Small intestine (tissue), 7 donors: ENCODE measurements around the gene TFB1M. TPM values are rescaled to one million over a fixed set of nuclear protein-coding genes. Genes with fewer than 3 reads are reported as not detected.

Source experiments
- DNase-seq, 2 donors: peaks; one replicate each; pipeline versions ENCODE4 v3.0.0 to v3.0.0-alpha.2; 2013
- FAIRE-seq: peaks from 2 replicates; lab custom pipeline; 2012; peaks lifted over from hg19 to GRCh38; lab: Jason Lieb, UNC
- H3K27ac ChIP-seq, 3 donors: one replicate each; pipeline ENCODE4 v1.5.1; 2013; ENCODE audit warnings: low read length in 2 of 3, mild to moderate bottlenecking in 2 of 3, control low read depth in 1 of 3, inconsistent platforms in 1 of 3, low read depth in 1 of 3, moderate library complexity in 1 of 3
- H3K27me3 ChIP-seq, 3 donors: one replicate each; pipeline ENCODE4 v1.6.1; 2013; ENCODE audit warnings: low read length in 3 of 3, inconsistent platforms in 1 of 3; ENCODE audit not compliant: control insufficient read depth in 3 of 3, insufficient read depth in 3 of 3
- H3K36me3 ChIP-seq, 3 donors: one replicate each; pipeline ENCODE4 v1.6.1; 2013; ENCODE audit warnings: low read length in 3 of 3, inconsistent platforms in 1 of 3, low read depth in 1 of 3, mild to moderate bottlenecking in 1 of 3, moderate library complexity in 1 of 3; ENCODE audit not compliant: control insufficient read depth in 3 of 3, insufficient read depth in 2 of 3
- H3K4me1 ChIP-seq, 3 donors: one replicate each; pipeline ENCODE4 v1.6.1; 2013; ENCODE audit warnings: low read length in 2 of 3, inconsistent platforms in 1 of 3, low read depth in 1 of 3, mild to moderate bottlenecking in 1 of 3, moderate library complexity in 1 of 3; ENCODE audit not compliant: control insufficient read depth in 3 of 3, insufficient read depth in 2 of 3
- H3K4me3 ChIP-seq, 3 donors: one replicate each; pipeline ENCODE4 v1.5.1; 2013; ENCODE audit warnings: low read length in 3 of 3, control low read depth in 1 of 3, inconsistent platforms in 1 of 3, low read depth in 1 of 3, mild to moderate bottlenecking in 1 of 3, moderate library complexity in 1 of 3
- H3K9me3 ChIP-seq, 2 donors: one replicate each; pipeline ENCODE4 v1.6.1; 2013; ENCODE audit warnings: low read depth in 1 of 2, low read length in 1 of 2; ENCODE audit not compliant: control insufficient read depth in 2 of 2, insufficient read depth in 1 of 2
- WGBS, 3 donors: extraction: QIAGEN DNeasy Blood & Tissue Kit; methylation state at CpG; one replicate each; pipeline ENCODE4 v1.1.7; 2013; 5-methylcytosine and 5-hydroxymethylcytosine counted together
- polyA plus RNA-seq, 4 donors: library from polyadenylated mRNA; stranded (reverse) in 3 of 4; unstranded in 1 of 4; fragments of 200-250 nt in 3 of 4; fragments of 120-200 nt in 1 of 4; gene quantifications; one replicate each; pipeline versions ENCODE4 v1.2.1 to v1.2.3, GENCODE V29; 2013
- donor health status: healthy with polysubstance abuse.
- donor health status: control.
- donor health status: control.
- donor health status: Bipolar disorder and iron deficiency.
- donor health status: healthy.

The TFB1M gene
- polyA plus RNA-seq, 4 donors: 5.4 to 16.5 (median 14.3) TPM

DNA sequence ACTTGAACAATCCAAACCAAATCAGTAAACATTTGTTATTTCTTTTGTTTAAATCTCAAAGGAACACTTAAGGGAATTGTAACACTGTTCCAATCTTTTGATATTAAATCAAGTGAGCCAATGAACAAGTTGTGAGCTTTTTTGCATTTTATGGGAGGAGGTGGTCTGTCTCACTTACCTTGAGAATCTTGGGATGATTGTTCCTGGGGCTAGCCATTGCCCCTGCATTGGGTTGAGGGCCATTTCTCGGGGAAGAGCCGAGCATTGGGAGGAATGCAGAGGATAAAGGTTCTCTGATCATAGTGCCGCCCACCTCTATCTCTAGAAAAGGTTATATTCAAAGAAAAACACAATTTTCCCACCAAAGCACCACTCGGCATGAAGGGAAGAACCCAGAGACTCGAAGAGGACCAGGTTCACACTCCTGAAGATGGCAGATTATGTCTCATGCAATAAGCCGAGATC, 13.8 kb upstream of the TFB1M start:
- DNase-seq: peak in 1 of 2 donors; percentile 8
- H3K4me1 ChIP-seq: peaks cover 0 to 13% (median 0%) of the 10 kb centered on the region in 3 donors
- H3K27ac ChIP-seq: peak overlapping the region in 2 of 3 donors; percentile 46 to 60
- peak; percentile 84 for FAIRE-seq
- no peaks in the 10 kb centered on the region for H3K9me3 ChIP-seq
- 38 to 67% (median 39%) methylated on average over 6 of the region's 6 CpGs for WGBS, 3 donors
- H3K4me3 ChIP-seq: no peak overlapping the region
- no peaks in the 10 kb centered on the region for H3K36me3 ChIP-seq
- no peaks in the 10 kb centered on the region for H3K27me3 ChIP-seq

DNA sequence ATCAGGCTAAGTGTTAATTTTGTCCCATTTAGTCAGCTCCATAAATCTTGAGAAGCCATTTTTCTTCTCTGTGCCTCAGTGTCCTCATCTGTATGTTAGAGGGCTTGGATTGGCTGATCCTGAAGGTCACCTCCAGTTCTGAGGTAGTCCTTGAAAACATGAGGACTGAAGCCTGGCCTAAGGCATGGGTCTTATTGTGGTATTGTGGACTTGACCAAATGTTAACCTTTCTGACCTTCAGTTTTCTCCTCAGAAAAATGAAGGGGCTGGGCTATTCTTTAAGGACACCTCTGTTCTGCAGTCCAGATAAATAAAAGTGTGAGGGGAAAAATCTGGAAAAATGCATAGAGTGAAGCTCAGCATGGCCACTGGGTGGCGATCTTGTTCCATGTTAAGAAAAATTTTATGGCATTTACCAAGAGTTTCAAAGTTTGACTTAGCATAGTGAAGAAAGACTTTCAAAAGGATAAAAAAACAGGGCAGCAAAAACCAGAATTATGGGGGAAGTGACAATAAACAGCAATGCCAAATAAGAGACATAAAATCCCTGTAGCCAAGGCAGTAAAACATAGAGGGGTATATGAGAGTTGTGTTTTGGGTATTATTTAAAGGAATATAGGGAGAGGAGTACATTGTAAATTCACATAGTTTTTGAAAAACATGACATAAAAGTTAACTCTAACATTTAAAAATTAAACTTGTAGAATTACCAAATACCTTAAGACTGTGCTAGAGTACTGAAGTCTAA, 13.2 kb upstream of the TFB1M start:
- 0 to 2% (median 0%) methylated on average over 1 of the region's 1 CpG for WGBS, 3 donors
- no peaks in the 10 kb centered on the region for H3K27me3 ChIP-seq
- no peak overlapping the region for H3K4me3 ChIP-seq
- peak overlapping the region in 1 of 3 donors; percentile 60 for H3K27ac ChIP-seq
- H3K9me3 ChIP-seq: no peaks in the 10 kb centered on the region
- DNase-seq: peak; percentile 67 to 89
- peaks cover 0 to 13% (median 0%) of the 10 kb centered on the region in 3 donors for H3K4me1 ChIP-seq
- no peaks in the 10 kb centered on the region for H3K36me3 ChIP-seq
- FAIRE-seq: peak; percentile 23

DNA sequence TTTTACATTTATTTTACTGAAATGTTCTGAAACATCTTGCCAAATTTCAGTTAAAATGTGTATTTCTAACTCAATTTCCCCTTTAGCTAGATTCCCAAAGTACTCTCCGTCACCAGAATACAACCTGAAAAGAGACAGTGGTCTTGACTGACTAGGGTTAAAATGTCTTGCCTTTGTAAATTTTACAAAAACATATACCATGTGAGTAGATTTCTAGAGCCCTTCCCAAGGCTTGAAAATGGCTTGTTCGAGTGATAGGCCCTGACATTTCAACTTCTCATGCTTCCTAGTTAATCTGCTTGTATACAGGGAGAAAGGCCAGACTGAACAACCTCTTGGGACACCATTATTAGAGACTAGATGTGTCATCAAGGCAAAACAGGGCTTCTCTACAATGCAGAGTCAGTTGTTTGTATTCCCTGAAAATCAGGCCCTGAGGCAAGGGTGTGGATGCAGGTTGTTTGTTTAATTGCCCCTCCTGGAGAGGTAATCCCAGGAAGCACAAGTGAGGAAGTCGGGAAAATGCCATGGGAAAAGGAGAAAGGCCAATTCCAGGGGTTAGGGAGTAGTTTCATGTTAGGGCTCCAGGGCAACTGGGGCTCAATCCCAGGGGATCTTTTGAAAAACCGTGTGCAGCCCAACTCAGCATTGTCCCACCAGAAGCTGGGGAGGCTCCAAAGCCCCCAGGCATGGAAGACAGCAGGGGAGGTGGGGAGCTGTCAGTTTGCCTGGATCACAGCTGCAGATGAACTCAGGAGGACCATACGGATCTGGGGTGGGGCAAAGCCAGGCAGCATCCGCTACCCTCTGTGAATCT, 11.6 kb upstream of the TFB1M start:
- no peak for FAIRE-seq
- H3K27me3 ChIP-seq: no peaks in the 10 kb centered on the region
- no peak for DNase-seq
- H3K27ac ChIP-seq: no peak overlapping the region
- no peaks in the 10 kb centered on the region for H3K36me3 ChIP-seq
- H3K4me1 ChIP-seq: peaks cover 0 to 13% (median 0%) of the 10 kb centered on the region in 3 donors
- WGBS, 3 donors: 74 to 78% (median 76%) methylated on average over 6 of the region's 6 CpGs
- no peak overlapping the region for H3K4me3 ChIP-seq
- H3K9me3 ChIP-seq: no peaks in the 10 kb centered on the region

DNA sequence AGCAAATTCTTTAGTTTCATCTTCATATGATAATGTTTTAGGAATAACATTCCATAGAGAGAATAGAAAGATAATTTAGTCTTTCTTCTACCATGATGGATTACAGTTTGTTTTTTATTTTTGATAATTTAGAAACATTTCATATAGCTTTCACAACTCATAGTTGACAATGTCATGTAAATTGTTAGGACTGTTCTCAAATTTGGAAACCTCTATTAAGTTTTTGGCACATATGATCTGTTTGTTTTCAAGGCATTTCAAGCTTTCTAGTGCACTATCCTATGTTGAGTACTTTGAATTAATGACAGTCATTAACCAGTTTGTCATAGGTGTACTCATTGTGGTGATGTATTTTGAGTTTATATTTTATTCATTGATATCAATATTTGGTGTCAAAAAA, 10.7 kb upstream of the TFB1M start:
- H3K27me3 ChIP-seq: no peaks in the 10 kb centered on the region
- H3K27ac ChIP-seq: no peak overlapping the region
- FAIRE-seq (peak; percentile 30), DNase-seq (no peak)
- no peaks in the 10 kb centered on the region for H3K36me3 ChIP-seq
- H3K4me1 ChIP-seq: peaks cover 0 to 13% (median 0%) of the 10 kb centered on the region in 3 donors
- H3K9me3 ChIP-seq: no peaks in the 10 kb centered on the region
- no peak overlapping the region for H3K4me3 ChIP-seq

DNA sequence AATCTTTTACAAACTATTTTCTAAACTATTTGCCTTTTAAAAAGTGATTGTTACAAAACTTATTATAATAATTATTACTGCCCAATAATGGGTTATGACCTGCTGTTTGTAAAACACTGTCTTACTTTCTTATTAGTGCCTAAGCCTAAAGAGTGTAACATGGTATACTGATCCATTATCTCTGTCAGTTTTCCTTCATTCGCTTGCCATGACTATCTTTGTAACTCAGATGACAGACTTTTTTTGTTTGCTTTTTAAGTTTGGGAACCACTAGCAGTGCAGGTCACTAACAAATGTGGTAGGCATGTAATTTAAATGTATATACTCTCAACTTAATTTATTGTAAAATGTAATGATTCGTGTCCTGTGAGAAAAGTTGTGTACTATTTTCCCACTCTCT, 9.9 kb upstream of the TFB1M start:
- Histone ChIP-seq H3K27me3 (no peaks in the 10 kb centered on the region), H3K4me3 (no peak overlapping the region), H3K4me1 (peaks cover 0 to 12% (median 0%) of the 10 kb centered on the region in 3 donors), H3K27ac (no peak overlapping the region), H3K36me3 (no peaks in the 10 kb centered on the region), H3K9me3 (no peaks in the 10 kb centered on the region)
- FAIRE-seq (no peak), DNase-seq (no peak)
- 93 to 94% (median 94%) methylated on average over 2 of the region's 2 CpGs for WGBS, 3 donors

DNA sequence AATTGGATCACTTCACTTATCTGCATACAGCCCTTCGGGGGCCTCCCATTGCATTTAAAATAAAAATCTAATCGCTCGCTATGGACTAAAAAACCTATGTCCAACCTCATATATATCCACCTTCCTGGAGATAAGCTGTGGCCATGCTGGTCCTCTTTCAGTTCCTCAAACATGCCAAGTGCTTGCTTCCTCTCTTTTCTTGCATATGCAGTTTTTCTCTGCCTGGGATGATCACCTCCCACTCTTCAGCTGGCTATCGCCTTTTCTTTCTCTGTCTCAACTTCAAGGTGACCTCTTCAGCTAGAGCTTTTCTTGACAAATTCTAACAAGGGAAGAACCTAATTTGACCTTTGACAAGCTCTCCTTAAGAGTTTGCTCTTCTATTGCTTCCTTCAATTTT, 5.6 kb upstream of the TFB1M start:
- FAIRE-seq: no peak

DNA sequence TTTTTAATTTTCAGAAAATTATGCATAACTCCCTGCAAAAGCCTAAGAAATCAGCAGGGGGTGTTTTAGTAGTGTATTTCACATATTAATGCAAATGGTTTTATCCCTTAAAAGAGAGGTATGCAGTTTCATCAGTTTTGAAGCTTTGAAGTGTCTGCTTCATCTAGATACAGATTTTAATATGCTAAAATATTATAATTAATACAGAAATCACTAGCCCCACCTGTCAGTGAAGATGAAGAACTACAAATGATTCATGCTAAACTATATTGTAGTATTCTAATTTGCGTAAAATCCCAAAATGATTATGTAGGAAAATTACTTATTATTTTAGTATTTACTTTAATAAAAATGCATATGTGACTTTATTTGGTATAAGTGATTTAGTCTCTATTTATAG, 2.9 kb upstream of the TFB1M start:
- FAIRE-seq: peak; percentile 81
- Histone ChIP-seq H3K27ac (no peak overlapping the region), H3K4me3 (no peak overlapping the region), H3K4me1 (peaks cover 0 to 4% (median 0%) of the 10 kb centered on the region in 3 donors), H3K27me3 (no peaks in the 10 kb centered on the region), H3K9me3 (no peaks in the 10 kb centered on the region), H3K36me3 (no peaks in the 10 kb centered on the region)
- DNase-seq: no peak
- WGBS, 3 donors: 87 to 98% (median 98%) methylated on average over 1 of the region's 1 CpG

More for the DNA sequence above, 5.6 kb upstream of the TFB1M start:
- H3K4me1 ChIP-seq: peaks cover 0 to 4% (median 0%) of the 10 kb centered on the region in 3 donors
- no peaks in the 10 kb centered on the region for H3K27me3 ChIP-seq
- no peak overlapping the region for H3K27ac ChIP-seq
- no peaks in the 10 kb centered on the region for H3K36me3 ChIP-seq
- H3K4me3 ChIP-seq: no peak overlapping the region
- 84 to 94% (median 84%) methylated on average over 4 of the region's 4 CpGs for WGBS, 3 donors
- H3K9me3 ChIP-seq: no peaks in the 10 kb centered on the region
- no peak for DNase-seq

DNA sequence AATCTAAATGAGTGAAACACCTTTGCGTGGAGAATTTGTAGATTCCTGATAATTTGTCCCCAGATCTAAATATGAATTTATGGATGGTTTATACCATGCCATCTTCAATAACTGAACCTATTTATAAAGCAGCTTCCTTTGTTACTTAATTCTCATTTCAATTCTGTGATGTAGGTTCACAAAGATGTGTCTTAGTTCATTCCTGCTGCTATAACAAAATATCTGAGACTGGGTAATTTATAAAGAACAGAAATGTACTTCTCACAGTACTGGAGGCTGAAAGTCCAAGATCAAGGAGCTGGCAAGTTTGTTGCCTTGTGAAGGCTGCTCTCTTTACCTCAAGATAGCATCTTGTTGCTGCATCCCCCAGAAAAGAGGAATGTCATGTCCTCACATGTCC, 2.1 kb upstream of the TFB1M start:
- whole genome bisulfite sequencing, 3 donors: 95 to 97% (median 95%) methylated on average over 1 of the region's 1 CpG
- Histone ChIP-seq H3K36me3 (no peaks in the 10 kb centered on the region), H3K4me1 (peaks cover 0 to 4% (median 0%) of the 10 kb centered on the region in 3 donors), H3K9me3 (no peaks in the 10 kb centered on the region), H3K4me3 (no peak overlapping the region), H3K27me3 (no peaks in the 10 kb centered on the region), H3K27ac (no peak overlapping the region)
- DNase-seq (no peak), FAIRE-seq (no peak)
